ENCODE measurements around the gene ADGRL3. TPM values are rescaled to one million over a fixed set of nuclear protein-coding genes. Genes with fewer than 3 reads are reported as not detected.

Gene ADGRL3
- total RNA-seq, 1 donor from 2014 or later = 93.6 TPM

- H3K9ac ChIP-seq = no peak overlapping the region
- no peak overlapping the region for H3K4me2 ChIP-seq
- H3K27ac ChIP-seq = no peak overlapping the region
- no peak for TF ChIP-seq EZH2 (IDR thresholded peaks at IDR 0.05)
- no peak for TF ChIP-seq EZH2phosphoT487 (IDR thresholded peaks at IDR 0.05)
- no peak for TF ChIP-seq CTCF (IDR thresholded peaks at IDR 0.05)
- peaks cover 9% of the 10 kb centered on the region for H3K79me2 ChIP-seq (ENCODE audit: low read depth)
- peaks cover 21% of the 10 kb centered on the region for H3K4me1 ChIP-seq
- H3K4me3 ChIP-seq = no peak overlapping the region
- no peak overlapping the region for H3K4me3 Mint-ChIP-seq
- peak overlapping the region; percentile 70 for H3K27ac Mint-ChIP-seq
- no peaks in the 10 kb centered on the region for H3K9me3 ChIP-seq (ENCODE audit: low read depth)
- DNase-seq (ENCODE audit: low spot score) = no peak
- no peaks in the 10 kb centered on the region for H3K36me3 ChIP-seq
- H3K9me3 Mint-ChIP-seq = no peaks in the 10 kb centered on the region
- H3F3A ChIP-seq (ENCODE audit: low read depth) = no peaks in the 10 kb centered on the region
- peaks cover 3% of the 10 kb centered on the region for H4K20me1 ChIP-seq (ENCODE audit: low read depth)
- H3K27me3 Mint-ChIP-seq (ENCODE audit: insufficient read depth, low read depth) = peaks cover 2% of the 10 kb centered on the region
- peaks cover 11% of the 10 kb centered on the region for H3K36me3 Mint-ChIP-seq
- no peak overlapping the region for H2AFZ ChIP-seq (replicated peaks)
- H3K4me1 Mint-ChIP-seq = peaks cover 48% of the 10 kb centered on the region
- no peaks in the 10 kb centered on the region for H3K27me3 ChIP-seq
Observed at GRCh38 chr4:61400439-61401038, 200.4 kb downstream of the ADGRL3 start.

- peaks cover 46% of the 10 kb centered on the region for H3K4me1 Mint-ChIP-seq
Observed at GRCh38 chr4:61401771-61402170, 201.6 kb downstream of the ADGRL3 start.

GRCh38 chr4:61405307-61405706 is 205.2 kb downstream of the ADGRL3 start:
- Mint-ChIP-seq H3K4me1 (peaks cover 42% of the 10 kb centered on the region), H3K36me3 (peaks cover 7% of the 10 kb centered on the region), H3K27me3 (ENCODE audit: insufficient read depth, low read depth) (peaks cover 2% of the 10 kb centered on the region), H3K4me3 (no peak overlapping the region), H3K27ac (no peak overlapping the region), H3K9me3 (peaks cover 2% of the 10 kb centered on the region)
- H3F3A ChIP-seq (ENCODE audit: low read depth) = peaks cover 22% of the 10 kb centered on the region
- H3K27me3 ChIP-seq = no peaks in the 10 kb centered on the region
- H3K9ac ChIP-seq = no peak overlapping the region
- H2AFZ ChIP-seq (replicated peaks) = no peak overlapping the region
- no peaks in the 10 kb centered on the region for H3K36me3 ChIP-seq
- H3K4me1 ChIP-seq = peaks cover 32% of the 10 kb centered on the region
- H3K4me2 ChIP-seq = no peak overlapping the region
- H4K20me1 ChIP-seq (ENCODE audit: low read depth) = peaks cover 15% of the 10 kb centered on the region
- no peak for DNase-seq (ENCODE audit: low spot score)
- H3K4me3 ChIP-seq = no peak overlapping the region
- TF ChIP-seq CTCF (IDR thresholded peaks at IDR 0.05) = no peak
- no peak for TF ChIP-seq EZH2phosphoT487 (IDR thresholded peaks at IDR 0.05)
- no peak for TF ChIP-seq EZH2 (IDR thresholded peaks at IDR 0.05)
- peaks cover 24% of the 10 kb centered on the region for H3K79me2 ChIP-seq (ENCODE audit: low read depth)
- H3K27ac ChIP-seq = no peak overlapping the region
- H3K9me3 ChIP-seq (ENCODE audit: low read depth) = no peaks in the 10 kb centered on the region

More at GRCh38 chr4:61401771-61402170, 201.6 kb downstream of the ADGRL3 start:
- no peak overlapping the region for H3K27ac ChIP-seq
- H3K9me3 ChIP-seq (ENCODE audit: low read depth) = no peaks in the 10 kb centered on the region
- H3F3A ChIP-seq (ENCODE audit: low read depth) = peaks cover 2% of the 10 kb centered on the region
- H3K9me3 Mint-ChIP-seq = no peaks in the 10 kb centered on the region
- H3K36me3 ChIP-seq = no peaks in the 10 kb centered on the region
- H3K4me3 Mint-ChIP-seq = no peak overlapping the region
- peaks cover 11% of the 10 kb centered on the region for H3K36me3 Mint-ChIP-seq
- no peak overlapping the region for H2AFZ ChIP-seq (replicated peaks)
- no peak overlapping the region for H3K27ac Mint-ChIP-seq
- no peak overlapping the region for H3K4me3 ChIP-seq
- peaks cover 18% of the 10 kb centered on the region for H3K4me1 ChIP-seq
- peaks cover 2% of the 10 kb centered on the region for H3K27me3 Mint-ChIP-seq (ENCODE audit: insufficient read depth, low read depth)
- H3K4me2 ChIP-seq = no peak overlapping the region
- H3K9ac ChIP-seq = no peak overlapping the region
- TF ChIP-seq EZH2phosphoT487 (IDR thresholded peaks at IDR 0.05) (no peak), CTCF (IDR thresholded peaks at IDR 0.05) (no peak), EZH2 (IDR thresholded peaks at IDR 0.05) (no peak)
- H3K27me3 ChIP-seq = no peaks in the 10 kb centered on the region
- no peak for DNase-seq (ENCODE audit: low spot score)
- H3K79me2 ChIP-seq (ENCODE audit: low read depth) = peaks cover 14% of the 10 kb centered on the region
- peaks cover 3% of the 10 kb centered on the region for H4K20me1 ChIP-seq (ENCODE audit: low read depth)

All from neural progenitor cell (in vitro differentiated cells).